Measurements from ENCODE around the gene HSPA1L.
"Not testable (repeated sequence)": the region's sequence is repeated elsewhere in the genome, so short reads cannot be mapped to it uniquely, and the experiment has no call there.

HSPA1L gene

DNA sequence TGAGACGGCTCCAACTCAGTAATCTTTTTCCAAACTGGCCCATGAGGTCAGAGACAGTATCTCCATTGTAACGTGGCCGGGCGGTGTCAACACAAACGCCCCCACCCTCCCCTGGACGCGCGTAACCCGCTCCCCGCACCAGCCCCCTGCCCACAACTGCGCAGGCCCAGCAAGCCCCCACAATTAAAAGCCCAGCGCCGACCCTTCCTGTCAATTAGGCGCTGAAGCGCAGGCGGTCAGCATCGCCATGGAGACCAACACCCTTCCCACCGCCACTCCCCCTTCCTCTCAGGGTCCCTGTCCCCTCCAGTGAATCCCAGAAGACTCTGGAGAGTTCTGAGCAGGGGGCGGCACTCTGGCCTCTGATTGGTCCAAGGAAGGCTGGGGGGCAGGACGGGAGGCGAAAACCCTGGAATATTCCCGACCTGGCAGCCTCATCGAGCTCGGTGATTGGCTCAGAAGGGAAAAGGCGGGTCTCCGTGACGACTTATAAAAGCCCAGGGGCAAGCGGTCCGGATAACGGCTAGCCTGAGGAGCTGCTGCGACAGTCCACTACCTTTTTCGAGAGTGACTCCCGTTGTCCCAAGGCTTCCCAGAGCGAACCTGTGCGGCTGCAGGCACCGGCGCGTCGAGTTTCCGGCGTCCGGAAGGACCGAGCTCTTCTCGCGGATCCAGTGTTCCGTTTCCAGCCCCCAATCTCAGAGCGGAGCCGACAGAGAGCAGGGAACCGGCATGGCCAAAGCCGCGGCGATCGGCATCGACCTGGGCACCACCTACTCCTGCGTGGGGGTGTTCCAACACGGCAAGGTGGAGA lies at the start of gene HSPA1L, which contains the start of gene HSPA1A:
Gene HSPA1L, minus strand, starts transcription at position 259 of the 814 bp plus-strand sequence. CDS start 3,311 bp downstream, outside the sequence.
Gene HSPA1A, plus strand, starts transcription at position 519 of the 814 bp plus-strand sequence. Its CDS starts 214 bp downstream, at position 733.
- DNase-seq, result peak; percentile 99

DNA sequence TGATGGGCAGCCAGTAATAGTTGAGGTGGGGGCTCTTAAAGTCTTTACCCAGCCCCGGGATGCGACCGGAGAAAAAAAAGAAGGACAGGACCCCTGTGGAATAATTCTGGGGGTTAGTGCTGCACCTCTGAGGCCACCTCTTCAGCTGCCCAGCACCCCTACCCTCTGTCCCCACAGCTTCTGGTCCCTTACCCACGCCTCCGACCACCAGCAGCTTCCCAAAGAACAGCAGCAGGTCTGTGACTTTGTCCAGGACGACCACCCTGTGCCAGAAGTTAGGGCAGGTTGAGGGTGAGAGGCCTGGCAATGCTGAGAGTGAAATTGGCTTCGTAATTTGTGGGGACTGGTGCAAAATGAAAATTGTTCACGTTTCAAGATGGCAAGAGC lies 49.7 kb upstream of the HSPA1L start:
- no peak for DNase-seq

DNA sequence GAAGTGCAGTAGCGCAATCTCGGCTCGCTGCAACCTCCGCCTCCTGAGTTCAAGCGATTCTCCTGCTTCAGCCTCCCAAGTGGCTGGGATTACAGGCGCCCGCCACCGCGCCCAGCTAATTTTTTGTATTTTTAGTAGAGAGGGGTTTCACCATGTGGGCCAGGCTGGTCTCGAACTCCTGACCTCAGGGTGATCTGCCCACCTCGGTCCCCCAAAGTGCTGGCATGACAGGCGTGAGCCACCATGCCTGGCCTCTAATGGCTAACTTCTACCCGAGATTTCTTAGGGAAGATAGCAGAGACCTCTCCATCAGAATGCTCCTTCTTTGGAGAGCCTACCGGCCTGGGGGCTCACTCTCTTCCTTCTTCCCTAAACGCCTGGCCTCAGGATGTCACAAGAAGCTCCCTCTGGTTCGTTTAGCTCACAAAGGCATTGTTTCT lies 49.1 kb upstream of the HSPA1L start:
- DNase-seq, result not testable (repeated sequence)

DNA sequence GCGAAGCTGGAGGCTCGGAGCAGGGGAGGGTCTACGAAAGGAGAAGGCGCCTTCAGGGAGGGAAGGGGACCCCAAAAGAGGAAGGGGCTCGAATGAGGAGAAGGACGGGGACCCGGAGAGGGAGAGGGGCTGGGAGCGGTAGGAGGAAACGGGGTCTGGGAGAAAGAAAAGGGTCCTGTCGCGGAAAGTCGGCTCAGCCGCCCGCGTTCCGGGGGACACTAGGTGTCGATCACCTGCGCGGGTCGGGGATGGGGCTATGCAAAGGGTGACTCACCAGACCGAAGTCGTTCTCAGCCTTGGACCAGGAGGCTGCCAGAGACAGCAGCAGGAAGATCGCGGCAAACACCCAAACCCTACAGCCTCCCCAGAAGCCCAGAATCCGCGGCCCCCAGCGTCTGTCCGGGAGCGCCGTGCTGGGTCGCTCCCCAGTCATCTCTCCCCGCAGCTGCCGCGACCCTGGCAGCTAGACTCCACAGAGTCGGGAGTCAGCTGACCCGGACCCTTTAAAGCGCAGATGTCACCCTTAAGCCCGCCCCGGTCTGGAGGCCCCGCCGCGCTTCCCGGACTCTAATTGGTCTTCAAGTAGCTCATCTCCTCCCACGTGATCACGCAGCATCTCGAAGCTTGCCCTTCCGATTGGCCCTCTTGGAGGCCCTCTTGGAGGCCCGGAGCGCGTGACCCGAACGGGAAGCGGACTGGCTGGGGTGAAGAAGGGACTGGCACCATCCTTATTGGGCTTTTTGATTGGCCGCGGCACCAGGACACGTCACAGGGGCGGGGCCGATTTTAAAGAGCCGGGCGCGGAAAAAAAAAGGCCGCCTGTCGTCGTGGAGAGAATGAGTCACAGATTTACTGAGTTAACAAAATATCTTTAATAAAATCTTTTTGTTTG lies 47.5 kb upstream of the HSPA1L start, which contains the start of gene NEU1:
Gene NEU1, minus strand, starts transcription at position 478 of the 892 bp plus-strand sequence. Its CDS starts 45 bp downstream, at position 433.
- DNase-seq, result peak; percentile 100

DNA sequence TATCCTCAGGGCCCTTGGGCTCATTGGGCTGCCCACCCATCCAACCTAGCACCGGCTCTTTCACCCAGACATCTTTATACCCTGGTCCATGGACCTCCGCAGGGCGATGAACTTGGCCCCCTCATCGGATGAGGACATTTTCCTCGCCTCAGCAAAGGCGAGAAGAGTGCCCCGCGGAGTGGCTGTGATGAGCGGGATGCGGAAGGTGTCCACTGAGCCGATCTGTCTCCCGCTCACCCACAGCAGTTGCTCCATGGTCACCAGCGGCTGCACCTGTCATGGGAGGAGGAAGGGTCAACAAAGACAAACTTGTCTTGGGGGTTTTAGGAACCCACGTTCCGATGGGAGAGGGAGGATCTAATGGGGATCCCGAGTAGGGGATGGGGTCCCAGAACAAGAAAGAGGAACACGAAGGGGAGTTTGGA lies 46.8 kb upstream of the HSPA1L start:
- no peak for DNase-seq

DNA sequence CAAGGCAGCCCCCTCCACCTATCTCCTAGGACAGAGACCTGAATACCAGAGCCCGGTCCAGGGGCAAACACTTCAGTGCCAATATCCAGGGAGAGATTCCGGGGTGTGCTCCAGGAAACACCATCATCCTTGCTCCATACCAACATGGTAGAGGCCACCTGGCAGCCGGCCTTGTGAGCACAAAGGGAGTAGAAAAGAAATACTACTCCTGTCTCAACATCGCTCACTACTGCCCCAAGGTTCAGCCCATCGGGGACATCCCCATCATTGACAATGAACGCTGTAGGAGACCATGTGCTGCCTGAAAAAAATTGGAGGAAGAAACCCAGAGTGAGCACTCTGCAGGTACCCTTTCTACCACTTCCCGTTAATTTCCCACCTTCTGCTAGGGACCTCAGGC lies 46.1 kb upstream of the HSPA1L start:
- no peak for DNase-seq

DNA sequence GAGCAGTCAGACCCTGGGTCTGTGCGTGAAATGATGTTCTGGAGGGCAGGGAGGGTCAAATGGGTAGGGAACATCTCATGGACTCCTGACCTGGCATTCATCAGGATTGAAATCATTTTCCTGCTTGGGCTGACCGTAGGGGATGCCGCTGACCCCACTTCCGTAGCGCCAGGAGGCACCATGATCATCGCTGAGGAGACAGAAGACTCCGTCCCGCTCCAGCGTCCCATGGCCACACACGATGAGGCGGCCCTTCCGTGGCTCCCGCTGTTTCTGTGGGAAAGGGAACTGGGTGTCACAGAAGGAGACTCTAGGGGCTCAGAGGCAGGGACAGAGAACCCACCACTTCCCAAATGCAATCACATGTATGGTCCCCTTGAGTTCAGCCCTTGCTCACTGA lies 45.3 kb upstream of the HSPA1L start:
- DNase-seq, result no peak

DNA sequence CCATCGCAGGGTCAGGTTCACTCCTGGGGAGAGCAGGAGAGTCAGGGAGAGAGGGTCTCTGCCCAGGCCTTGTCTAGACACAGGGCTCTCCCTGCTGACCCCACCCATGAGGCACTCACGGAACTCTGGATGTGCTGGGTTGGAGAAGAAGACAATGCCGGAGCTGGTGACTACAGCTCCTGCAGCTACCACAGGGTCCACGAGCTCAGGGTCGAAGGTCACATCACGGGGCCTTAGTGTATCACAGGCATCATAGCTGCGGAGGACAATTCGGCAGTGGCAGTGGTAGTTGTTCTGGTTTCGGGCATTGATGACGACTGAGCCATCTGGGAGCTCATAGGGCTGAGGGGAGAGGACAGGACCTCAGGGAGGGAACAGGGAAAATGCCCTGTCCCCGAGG lies 44.8 kb upstream of the HSPA1L start:
- no peak for DNase-seq

DNA sequence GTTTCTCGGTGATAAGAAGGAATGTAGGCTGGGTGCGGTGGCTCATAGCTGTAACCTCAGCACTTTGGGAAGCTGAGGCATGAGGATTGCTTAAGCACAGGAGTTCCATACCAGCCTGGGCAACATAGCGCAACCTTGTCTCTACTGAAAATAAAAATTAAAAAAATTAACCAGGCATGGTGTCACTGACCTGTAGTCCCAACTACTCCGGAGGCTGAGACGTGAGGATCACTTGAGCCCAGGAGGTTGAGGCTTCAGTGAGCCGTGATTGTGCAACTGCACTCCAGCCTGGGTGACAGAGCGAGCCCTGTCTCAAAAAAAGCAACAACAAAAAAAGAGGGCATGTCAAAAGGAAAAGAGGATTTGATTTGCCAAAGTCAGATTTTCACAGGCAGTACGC lies 43.6 kb upstream of the HSPA1L start:
- DNase-seq, result no peak

DNA sequence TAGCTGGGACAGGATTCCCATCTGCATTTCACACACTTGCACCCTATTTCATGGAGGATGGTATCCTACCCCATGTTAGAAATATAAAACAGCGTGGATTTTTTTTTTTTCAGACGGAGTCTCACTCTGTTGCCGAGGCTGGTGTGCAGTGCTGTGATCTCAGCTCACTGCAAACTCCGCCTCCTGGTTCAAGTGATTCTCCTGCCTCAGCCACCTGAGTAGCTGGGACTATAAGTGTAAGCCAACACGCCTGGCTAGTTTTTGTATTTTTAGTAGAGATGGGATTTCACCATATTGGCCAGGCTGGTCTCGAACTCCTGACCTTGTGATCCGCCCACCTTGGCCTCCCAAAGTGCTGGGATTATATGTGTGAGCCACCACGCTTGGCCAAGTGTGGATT lies 42.7 kb upstream of the HSPA1L start:
- not testable (repeated sequence) for DNase-seq

DNA sequence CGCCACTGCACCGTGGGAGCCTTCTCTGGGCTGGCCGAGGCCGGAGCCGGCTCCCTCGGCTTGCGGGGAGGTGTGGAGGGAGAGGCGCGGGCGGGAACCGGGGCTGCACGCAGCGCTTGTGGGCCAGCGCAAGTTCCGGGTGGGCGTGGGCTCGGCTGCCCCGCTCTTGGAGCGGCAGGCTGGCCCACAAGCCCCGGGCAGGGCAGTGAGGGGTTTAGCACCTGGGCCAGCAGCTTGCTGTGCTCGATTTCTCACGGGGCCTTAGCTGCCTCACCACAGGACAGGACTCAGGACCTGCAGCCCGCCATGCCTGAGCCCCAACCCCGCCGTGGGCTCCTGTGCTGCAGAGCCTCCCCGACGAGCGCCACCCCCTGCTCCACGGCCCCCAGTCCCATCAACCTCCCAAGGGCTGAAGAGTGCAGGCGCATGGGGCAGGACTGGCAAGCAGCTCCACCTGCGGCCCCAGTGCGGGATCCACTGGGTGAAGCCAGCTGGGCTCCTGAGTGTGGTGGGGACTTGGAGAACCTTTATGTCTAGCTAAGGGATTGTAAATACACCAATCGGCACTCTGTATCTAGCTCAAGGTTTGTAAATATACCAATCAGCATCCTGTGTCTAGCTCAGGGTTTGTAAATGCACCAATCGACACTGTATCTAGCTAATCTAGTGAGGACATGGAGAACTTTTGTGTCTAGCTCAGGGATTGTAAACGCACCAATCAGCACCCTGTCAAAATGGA lies 37.1 kb upstream of the HSPA1L start:
- not testable (repeated sequence) for DNase-seq

DNA sequence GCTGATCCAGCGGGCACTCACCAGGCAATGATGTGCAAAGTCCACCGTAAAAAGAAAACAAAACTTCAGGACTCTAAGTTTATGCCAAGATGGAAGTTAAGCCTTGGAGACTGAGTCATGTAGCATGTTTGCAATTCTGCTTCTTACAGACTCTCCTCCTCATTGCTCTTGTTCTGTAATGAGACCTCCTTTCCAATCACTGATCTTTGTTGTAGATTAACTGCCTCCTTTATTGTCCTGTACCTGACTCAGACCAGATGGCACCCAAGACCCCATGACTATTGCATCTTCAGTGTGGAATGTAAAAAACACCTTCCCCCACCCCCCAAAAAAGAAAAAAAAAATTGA lies 36.4 kb upstream of the HSPA1L start:
- DNase-seq, result no peak

DNA sequence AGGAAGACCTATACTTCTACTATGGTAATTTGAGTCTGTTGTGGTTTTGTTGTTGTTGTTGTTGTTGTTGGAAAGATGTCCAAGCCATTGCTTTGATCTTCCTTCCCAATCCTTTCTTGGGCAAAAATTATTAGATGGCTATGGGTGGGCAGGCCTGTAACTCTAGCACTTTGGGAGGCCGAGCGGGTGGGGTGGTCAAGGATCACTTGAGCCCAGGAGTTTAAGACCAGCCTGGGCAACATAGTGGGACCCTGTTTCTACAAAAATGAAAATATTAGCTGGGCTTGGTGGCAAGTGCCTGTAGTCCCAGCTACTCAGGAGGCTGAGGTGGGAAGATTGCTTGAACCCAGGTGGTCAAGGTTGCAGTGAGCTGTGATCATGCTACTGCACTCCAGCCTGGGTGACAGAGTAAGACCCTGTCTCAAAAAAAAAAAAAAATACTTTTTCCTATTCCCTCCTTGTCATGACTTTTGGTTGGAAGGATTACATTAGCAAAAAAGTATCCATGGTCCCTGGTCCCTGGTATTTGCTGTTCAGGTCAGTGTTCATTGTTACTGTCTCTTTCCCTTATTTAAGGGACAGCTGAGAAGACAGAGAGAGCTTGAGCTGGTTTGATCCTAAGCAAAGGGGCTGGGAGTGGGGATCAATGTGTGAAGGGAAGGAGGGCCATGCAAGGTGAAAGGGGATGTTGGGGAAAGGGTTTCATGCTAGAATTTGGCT lies 35.8 kb upstream of the HSPA1L start:
- no peak for DNase-seq

DNA sequence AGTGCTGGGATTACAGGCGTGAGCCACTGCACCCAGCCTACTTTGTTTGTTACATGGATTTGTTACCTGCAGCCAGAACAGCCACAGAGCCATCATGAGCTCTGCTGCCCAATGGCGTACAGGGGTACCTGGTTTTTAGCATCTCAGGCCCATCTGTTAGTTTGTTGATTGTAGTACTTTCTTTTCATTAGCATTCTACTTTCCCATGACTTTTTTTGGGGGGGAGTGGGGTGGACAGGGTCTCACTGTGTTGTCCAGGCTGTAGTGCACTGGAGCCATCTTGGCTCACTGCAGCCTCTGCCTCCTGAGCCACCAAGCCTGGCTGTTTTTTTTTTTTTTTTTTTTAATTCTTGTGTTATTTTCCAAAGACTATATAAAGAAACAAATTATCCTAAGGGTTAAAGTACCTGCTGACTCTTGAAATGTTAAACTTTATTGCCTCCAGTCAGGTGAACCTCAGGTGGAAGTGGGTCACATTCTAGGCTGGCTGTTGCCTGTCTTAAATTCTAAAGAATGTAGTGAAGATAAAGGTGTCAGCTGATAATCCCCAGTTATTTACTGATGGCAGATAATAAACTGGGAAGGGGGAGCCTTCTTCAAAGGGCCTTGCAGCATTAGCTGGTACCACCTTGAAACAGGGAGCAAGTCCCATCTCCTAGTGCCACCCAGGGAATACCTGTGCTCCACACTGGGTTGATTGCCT lies 32.3 kb upstream of the HSPA1L start:
- no peak for DNase-seq

DNA sequence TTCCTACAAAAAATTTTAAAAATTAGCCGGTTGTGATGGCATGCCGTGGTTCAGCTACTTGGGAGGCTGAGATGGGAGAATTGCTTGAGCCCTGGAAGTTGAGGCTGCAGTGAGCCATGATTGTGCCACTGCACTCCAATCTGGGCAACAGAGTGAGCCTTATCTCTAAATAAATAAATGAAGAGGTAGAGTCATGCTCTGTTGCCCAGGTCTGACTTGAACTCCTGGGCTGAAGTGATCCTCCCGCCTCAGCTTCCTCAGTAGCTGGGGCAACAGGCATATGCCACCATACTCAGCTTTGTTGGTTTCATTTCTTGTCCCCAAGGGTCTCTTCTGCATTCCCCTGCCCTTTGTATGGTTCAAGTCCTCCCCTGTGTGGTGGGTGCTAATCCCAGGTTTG lies 29.4 kb upstream of the HSPA1L start:
- no peak for DNase-seq

DNA sequence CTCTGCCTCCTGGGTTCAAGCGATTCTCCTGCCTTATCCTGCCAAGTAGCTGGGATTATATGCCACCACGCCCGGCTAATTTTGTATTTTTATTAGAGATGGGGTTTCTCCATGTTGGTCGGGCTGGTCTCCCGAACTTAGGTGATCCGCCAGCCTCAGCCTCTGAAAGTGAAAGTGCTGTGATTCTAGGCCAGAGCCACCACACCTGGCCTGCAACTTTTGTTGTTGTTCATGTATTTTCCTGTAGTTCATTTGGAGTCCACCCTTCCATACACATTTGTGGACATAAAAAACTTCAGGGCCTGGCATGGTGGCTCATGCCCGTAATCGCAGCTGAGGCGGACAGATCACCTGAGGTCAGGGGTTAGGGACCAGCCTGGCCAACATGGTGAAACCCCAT lies 27.0 kb upstream of the HSPA1L start:
- DNase-seq, result peak; percentile 33

DNA sequence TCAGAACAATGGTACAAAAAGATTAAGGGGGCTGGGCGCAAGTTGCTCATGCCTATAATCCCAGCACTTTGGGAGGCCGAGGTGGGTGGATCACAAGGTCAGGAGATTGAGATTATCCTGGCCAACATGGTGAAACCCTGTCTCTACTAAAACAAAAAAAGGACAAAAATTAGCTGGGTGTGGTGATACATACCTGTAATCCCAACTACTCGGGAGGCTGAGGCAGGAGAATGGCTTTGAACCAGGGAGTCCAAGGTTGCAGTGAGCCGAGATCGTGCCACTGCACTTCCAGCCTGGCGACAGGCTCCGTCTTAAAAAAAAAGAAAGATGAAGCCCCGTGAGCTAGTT lies 24.7 kb upstream of the HSPA1L start:
- not testable (repeated sequence) for DNase-seq

DNA sequence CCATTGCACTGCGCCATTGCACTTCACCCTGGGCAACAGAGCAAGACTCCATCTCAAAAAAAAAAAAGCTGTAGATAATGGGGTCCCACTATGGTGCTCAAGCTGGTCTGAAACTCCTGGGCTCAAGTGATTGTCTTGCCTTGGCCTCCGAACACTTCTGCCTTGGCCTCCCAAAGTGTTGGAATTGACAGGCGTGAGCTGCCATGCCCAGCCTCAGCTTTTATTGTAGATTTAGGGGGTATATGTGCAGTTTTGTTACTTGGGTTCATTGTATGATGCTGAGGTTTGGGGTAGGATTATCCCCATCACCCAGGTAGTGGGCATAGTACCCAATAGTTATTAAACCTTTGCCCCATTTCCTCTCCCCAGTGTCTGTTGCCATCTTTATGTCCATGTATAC lies 23.9 kb upstream of the HSPA1L start:
- DNase-seq, result no peak

DNA sequence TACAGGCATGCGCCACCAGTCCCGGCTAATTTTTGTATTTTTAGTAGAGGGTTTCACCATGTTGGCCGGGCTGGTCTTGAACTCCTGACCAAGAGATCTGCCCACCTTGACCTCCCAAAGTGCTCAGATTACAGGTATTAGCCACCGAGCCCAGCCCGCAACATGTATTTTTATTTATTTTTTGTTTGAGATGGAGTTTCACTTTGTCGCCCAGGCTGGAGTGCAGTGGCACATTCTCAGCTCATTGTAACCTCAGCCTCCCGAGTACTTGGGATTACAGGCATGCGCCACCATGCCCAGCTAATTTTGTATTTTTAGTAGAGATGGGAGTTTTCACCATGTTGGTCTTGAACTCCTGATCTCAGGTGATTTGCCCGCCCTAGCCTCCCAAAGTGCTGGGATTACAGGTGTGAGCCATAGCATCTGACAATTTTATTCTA lies 23.1 kb upstream of the HSPA1L start:
- not testable (repeated sequence) for DNase-seq

DNA sequence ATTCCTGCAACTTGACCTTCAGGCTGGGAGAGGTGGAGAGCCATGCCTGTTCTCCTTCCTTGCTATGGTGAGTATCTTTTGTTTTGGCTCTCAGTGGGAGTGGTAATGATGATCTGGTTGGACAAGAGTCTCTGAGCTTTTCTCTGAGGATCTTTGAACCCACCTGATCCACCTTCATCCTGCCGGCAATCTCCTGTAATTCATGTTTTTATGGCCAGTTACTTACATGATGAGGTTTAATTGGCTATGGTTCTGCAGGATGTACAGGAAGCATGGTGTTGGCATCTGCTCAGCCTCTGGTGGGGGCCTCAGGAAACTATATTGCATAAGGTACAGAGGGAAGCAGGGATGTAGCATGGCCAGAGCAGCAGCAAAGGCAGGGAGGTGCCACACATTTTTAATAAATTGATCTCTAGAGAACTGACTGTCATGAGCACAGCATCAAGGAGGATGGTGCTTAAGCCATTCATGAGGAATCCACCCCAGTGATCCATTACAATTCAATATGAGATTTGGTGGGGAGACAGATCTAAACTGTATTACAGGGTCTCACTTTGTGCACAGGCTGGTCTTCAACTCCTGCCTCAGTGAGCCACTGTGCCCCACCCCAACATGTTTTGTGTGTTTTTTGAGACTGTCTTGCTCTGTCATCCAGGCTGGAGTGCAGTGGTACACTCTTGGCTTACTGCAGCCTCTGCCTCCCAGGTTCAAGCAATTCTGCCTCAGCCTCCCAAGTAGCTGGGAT lies 22.5 kb upstream of the HSPA1L start:
- no peak for DNase-seq

All from NCI-H82 (cell line).